ENCODE measurements around the gene CLN6. TPM values are rescaled to one million over a fixed set of nuclear protein-coding genes. Genes with fewer than 3 reads are reported as not detected.
"Not testable (repeated sequence)": the region's sequence is repeated elsewhere in the genome, so short reads cannot be mapped to it uniquely, and the experiment has no call there.

Gene CLN6
- total and polyA plus RNA-seq, 2 donors, result 17.3 to 22.0 TPM

GRCh38 chr15:68191555-68191954 lies 38.0 kb downstream of the CLN6 start:
- no peaks in the 10 kb centered on the region for H3K36me3 ChIP-seq (ENCODE audit: insufficient read depth)
- no peaks in the 10 kb centered on the region for H3K4me1 ChIP-seq (ENCODE audit: insufficient read depth)
- no peak overlapping the region for H3K27ac ChIP-seq (ENCODE audit: low read depth)
- 45% methylated on average over 3 of the region's 3 CpGs for WGBS
- H3K4me3 ChIP-seq (ENCODE audit: low read depth, low read length), result no peak overlapping the region
- no peak for DNase-seq (ENCODE audit: extremely low spot score)

DNA sequence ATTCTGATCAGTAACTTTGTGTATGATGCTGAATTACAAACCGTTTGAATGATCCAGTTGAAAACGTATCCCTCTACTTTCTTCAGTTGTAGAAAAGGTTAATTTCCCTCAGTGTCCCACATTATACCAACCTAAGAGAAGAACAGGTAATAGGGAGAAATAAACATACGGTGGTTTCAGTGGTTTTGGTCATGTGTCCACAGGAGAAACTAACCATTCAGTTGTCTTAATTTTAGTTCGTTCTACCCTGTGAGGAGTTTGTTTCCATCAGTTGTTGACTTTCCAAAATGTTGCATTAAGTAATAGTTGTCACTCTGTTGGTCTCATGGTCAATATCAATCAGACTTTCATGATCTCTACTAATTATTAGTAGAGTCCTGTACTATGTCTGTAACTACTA lies 39.5 kb downstream of the CLN6 start:
- no peak for DNase-seq (ENCODE audit: extremely low spot score)
- Histone ChIP-seq H3K4me3 (ENCODE audit: low read depth, low read length) (no peak overlapping the region), H3K36me3 (ENCODE audit: insufficient read depth) (no peaks in the 10 kb centered on the region), H3K27ac (ENCODE audit: low read depth) (no peak overlapping the region), H3K4me1 (ENCODE audit: insufficient read depth) (no peaks in the 10 kb centered on the region)
- 93% methylated on average over 4 of the region's 4 CpGs for WGBS

DNA sequence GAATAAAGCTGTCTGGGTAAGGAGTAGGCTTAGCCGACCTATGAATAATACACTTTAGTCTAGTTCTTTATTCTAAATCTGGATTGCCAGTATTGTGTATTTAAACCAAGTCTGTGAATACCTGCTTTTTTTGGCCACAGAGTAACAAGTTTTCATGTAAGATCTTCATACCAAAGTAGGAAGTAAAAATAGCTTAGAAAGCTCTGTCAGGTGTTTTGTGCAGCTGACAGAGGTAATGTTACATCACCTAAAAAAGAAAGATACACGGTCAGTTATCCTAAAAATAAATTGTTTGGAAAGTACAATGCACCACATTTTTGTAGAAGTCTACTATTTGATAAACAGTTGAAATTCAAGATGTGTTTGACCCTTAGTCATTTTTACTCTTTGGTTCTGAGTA lies 40.9 kb downstream of the CLN6 start:
- peaks cover 5% of the 10 kb centered on the region for H3K36me3 ChIP-seq (ENCODE audit: insufficient read depth)
- H3K4me3 ChIP-seq (ENCODE audit: low read depth, low read length), result no peak overlapping the region
- WGBS, result 54% methylated on average over 2 of the region's 2 CpGs
- no peak overlapping the region for H3K27ac ChIP-seq (ENCODE audit: low read depth)
- no peaks in the 10 kb centered on the region for H3K4me1 ChIP-seq (ENCODE audit: insufficient read depth)
- DNase-seq (ENCODE audit: extremely low spot score), result no peak

DNA sequence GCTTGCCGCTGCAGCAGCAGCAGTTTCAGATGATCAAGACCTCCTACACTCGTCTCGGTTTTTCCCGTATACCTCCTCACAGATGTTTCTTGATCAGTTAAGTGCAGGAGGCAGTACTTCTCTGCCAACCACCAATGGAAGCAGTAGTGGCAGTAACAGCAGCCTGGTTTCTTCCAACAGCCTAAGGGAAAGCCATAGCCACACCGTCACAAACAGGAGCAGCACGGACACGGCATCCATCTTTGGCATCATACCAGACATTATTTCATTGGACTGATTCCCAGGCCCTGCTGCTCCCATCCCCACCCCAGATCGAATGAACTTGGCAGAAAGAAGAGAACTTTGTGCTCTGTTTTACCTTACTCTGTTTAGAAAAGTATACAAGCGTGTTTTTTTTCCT lies 42.0 kb downstream of the CLN6 start:
- WGBS, result 31% methylated on average over 9 of the region's 9 CpGs
- no peak overlapping the region for H3K4me3 ChIP-seq (ENCODE audit: low read depth, low read length)
- H3K27ac ChIP-seq (ENCODE audit: low read depth), result no peak overlapping the region
- peak; percentile 59 for DNase-seq (ENCODE audit: extremely low spot score)
- peaks cover 5% of the 10 kb centered on the region for H3K36me3 ChIP-seq (ENCODE audit: insufficient read depth)
- H3K4me1 ChIP-seq (ENCODE audit: insufficient read depth), result no peaks in the 10 kb centered on the region

- 85% methylated on average over 5 of the region's 5 CpGs for WGBS
- H3K4me1 ChIP-seq (ENCODE audit: insufficient read depth), result no peaks in the 10 kb centered on the region
- peaks cover 5% of the 10 kb centered on the region for H3K36me3 ChIP-seq (ENCODE audit: insufficient read depth)
- DNase-seq (ENCODE audit: extremely low spot score), result no peak
- H3K27ac ChIP-seq (ENCODE audit: low read depth), result no peak overlapping the region
- no peak overlapping the region for H3K4me3 ChIP-seq (ENCODE audit: low read depth, low read length)
Measured at GRCh38 chr15:68186671-68187397, 42.7 kb downstream of the CLN6 start.

- no peak for DNase-seq (ENCODE audit: extremely low spot score)
- WGBS, result 91% methylated on average over 5 of the region's 5 CpGs
- H3K4me1 ChIP-seq (ENCODE audit: insufficient read depth), result no peaks in the 10 kb centered on the region
- H3K27ac ChIP-seq (ENCODE audit: low read depth), result no peak overlapping the region
- H3K4me3 ChIP-seq (ENCODE audit: low read depth, low read length), result no peak overlapping the region
- peaks cover 8% of the 10 kb centered on the region for H3K36me3 ChIP-seq (ENCODE audit: insufficient read depth)
Measured at GRCh38 chr15:68184616-68185480, 44.7 kb downstream of the CLN6 start.

DNA sequence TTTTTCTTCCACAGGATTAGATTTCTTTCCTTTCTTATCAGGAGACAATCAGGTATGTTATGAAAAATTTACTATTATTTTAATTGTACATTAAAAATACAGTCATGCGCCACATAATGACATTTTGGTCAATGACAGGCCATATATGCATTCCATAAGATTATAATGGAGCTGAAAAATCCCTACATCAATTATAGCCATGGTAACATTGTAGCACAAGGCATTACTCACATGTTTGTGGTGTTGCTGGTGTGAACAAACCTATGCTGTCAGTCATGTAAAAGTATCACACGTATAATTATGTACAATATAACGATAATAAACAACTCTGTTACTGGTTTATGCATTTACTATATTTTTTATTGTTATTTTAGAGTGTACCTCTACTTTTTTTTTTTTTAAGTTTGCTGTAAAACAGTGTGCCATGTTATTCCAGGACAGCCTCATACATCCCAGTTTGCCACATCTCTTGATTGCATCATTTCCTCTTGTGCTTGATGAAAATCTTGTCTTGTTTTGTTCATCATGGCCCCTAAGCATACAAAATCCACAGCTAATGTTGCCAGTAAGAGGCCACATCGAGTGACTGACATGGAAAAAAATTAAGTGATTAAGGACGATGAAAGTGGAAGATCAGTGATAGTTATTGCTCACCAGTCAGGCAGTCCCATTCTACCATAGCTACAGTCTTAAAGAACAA lies 45.8 kb downstream of the CLN6 start:
- Histone ChIP-seq H3K36me3 (ENCODE audit: insufficient read depth) (peaks cover 8% of the 10 kb centered on the region), H3K27ac (ENCODE audit: low read depth) (no peak overlapping the region), H3K4me1 (ENCODE audit: insufficient read depth) (no peaks in the 10 kb centered on the region), H3K4me3 (ENCODE audit: low read depth, low read length) (no peak overlapping the region)
- 93% methylated on average over 5 of the region's 5 CpGs for WGBS
- DNase-seq (ENCODE audit: extremely low spot score), result no peak

DNA sequence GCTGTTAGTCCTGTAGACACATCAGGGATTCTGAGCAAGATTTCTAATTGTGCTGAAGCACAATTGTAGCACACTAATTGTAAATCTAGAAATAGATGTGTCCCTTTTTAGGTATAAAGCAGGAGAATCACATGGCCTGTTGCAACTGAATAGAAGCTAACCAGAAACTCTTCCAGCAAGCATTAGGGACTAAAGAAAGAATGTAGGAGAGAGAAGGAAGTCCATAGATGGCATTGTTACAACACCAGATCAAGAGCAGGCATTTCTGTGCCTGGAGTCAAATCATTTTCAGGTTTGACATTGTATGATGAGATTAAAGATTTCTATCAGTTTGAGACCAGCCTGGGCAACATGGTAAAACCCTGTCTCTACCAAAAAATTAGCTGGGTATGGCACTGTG lies 51.8 kb downstream of the CLN6 start:
- Histone ChIP-seq H3K27ac (ENCODE audit: low read depth) (no peak overlapping the region), H3K4me1 (ENCODE audit: insufficient read depth) (no peaks in the 10 kb centered on the region), H3K36me3 (ENCODE audit: insufficient read depth) (peaks cover 5% of the 10 kb centered on the region), H3K4me3 (ENCODE audit: low read depth, low read length) (no peak overlapping the region)
- no peak for DNase-seq (ENCODE audit: extremely low spot score)

DNA sequence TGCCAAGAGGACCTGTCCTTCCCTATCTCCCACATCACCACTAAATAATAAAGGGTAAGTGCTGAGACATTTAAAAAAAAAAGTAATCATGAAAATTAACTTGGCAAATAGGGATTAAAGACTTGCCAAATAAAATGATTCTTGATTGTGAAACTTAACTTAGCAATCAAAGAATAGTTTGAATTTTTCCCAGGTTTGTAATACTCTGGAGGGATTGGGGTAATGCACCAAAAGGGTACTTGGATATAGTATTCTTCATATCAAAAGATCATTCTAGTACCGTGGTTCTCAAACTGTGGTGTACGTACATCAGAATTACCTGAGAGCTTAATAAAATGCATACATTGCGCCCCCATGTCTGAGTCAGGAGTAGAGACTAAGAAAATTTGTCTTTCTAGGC lies 52.9 kb downstream of the CLN6 start:
- Histone ChIP-seq H3K4me3 (ENCODE audit: low read depth, low read length) (no peak overlapping the region), H3K4me1 (ENCODE audit: insufficient read depth) (no peaks in the 10 kb centered on the region), H3K27ac (ENCODE audit: low read depth) (no peak overlapping the region), H3K36me3 (ENCODE audit: insufficient read depth) (peaks cover 5% of the 10 kb centered on the region)
- no peak for DNase-seq (ENCODE audit: extremely low spot score)
- 97% methylated on average over 3 of the region's 3 CpGs for WGBS

GRCh38 chr15:68175526-68175925 lies 54.0 kb downstream of the CLN6 start:
- no peak for DNase-seq (ENCODE audit: extremely low spot score)
- 76% methylated on average over 2 of the region's 2 CpGs for WGBS
- H3K4me3 ChIP-seq (ENCODE audit: low read depth, low read length), result no peak overlapping the region
- no peak overlapping the region for H3K27ac ChIP-seq (ENCODE audit: low read depth)
- H3K36me3 ChIP-seq (ENCODE audit: insufficient read depth), result peaks cover 2% of the 10 kb centered on the region
- H3K4me1 ChIP-seq (ENCODE audit: insufficient read depth), result no peaks in the 10 kb centered on the region

GRCh38 chr15:68173119-68173518 lies 56.4 kb downstream of the CLN6 start:
- Histone ChIP-seq H3K4me3 (ENCODE audit: low read depth, low read length) (no peak overlapping the region), H3K4me1 (ENCODE audit: insufficient read depth) (no peaks in the 10 kb centered on the region), H3K27ac (ENCODE audit: low read depth) (no peak overlapping the region), H3K36me3 (ENCODE audit: insufficient read depth) (peaks cover 2% of the 10 kb centered on the region)
- 95% methylated on average over 4 of the region's 4 CpGs for WGBS
- no peak for DNase-seq (ENCODE audit: extremely low spot score)

DNA sequence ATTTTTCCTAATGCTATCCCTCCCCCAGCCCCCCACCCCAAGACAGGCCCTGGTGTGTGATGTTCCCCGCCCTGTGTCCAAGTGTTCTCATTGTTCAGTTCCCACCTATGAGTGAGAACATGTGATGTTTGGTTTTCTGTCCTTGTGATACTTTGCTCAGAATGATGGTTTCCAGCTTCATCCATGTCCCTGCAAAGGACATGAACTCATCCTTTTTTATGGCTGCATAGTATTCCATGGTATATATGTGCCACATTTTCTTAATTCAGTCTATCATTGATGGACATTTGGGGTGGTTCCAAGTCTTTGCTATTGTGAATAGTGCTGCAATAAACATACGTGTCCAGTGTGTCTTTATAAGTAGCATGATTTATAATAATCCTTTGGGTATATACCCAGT lies 57.5 kb downstream of the CLN6 start:
- DNase-seq (ENCODE audit: extremely low spot score); H3K4me3 ChIP-seq (ENCODE audit: low read depth, low read length); H3K36me3 ChIP-seq (ENCODE audit: insufficient read depth); H3K4me1 ChIP-seq (ENCODE audit: insufficient read depth); H3K27ac ChIP-seq (ENCODE audit: low read depth): not testable (repeated sequence)
- WGBS, result 95% methylated on average over 2 of the region's 2 CpGs

GRCh38 chr15:68166847-68167246 lies 62.7 kb downstream of the CLN6 start:
- no peak for DNase-seq (ENCODE audit: extremely low spot score)
- no peak overlapping the region for H3K4me3 ChIP-seq (ENCODE audit: low read depth, low read length)
- H3K36me3 ChIP-seq (ENCODE audit: insufficient read depth), result no peaks in the 10 kb centered on the region
- no peak overlapping the region for H3K27ac ChIP-seq (ENCODE audit: low read depth)
- H3K4me1 ChIP-seq (ENCODE audit: insufficient read depth), result no peaks in the 10 kb centered on the region
- WGBS, result 91% methylated on average over 4 of the region's 4 CpGs

GRCh38 chr15:68163191-68163590 lies 66.3 kb downstream of the CLN6 start:
- H3K36me3 ChIP-seq (ENCODE audit: insufficient read depth), result no peaks in the 10 kb centered on the region
- H3K27ac ChIP-seq (ENCODE audit: low read depth), result no peak overlapping the region

More at GRCh38 chr15:68163191-68163590, 66.3 kb downstream of the CLN6 start:
- H3K4me3 ChIP-seq (ENCODE audit: low read depth, low read length), result no peak overlapping the region
- DNase-seq (ENCODE audit: extremely low spot score), result no peak
- H3K4me1 ChIP-seq (ENCODE audit: insufficient read depth), result no peaks in the 10 kb centered on the region
